DMS 273 (cell line): ENCODE measurements around the gene FARSA.

Experiments
- DNase-seq: peaks from one replicate; lab custom pipeline; 2025; ENCODE audit not compliant: unreplicated experiment; lab: John Stamatoyannopoulos, UW

Gene FARSA

GRCh38 chr19:12954612-12954962, 21.1 kb upstream of the FARSA start:
- no peak for DNase-seq

GRCh38 chr19:12953799-12954611, 20.5 kb upstream of the FARSA start:
- peak; percentile 92 for DNase-seq

GRCh38 chr19:12953138-12953798, 19.8 kb upstream of the FARSA start:
- DNase-seq = peak; percentile 97

DNA sequence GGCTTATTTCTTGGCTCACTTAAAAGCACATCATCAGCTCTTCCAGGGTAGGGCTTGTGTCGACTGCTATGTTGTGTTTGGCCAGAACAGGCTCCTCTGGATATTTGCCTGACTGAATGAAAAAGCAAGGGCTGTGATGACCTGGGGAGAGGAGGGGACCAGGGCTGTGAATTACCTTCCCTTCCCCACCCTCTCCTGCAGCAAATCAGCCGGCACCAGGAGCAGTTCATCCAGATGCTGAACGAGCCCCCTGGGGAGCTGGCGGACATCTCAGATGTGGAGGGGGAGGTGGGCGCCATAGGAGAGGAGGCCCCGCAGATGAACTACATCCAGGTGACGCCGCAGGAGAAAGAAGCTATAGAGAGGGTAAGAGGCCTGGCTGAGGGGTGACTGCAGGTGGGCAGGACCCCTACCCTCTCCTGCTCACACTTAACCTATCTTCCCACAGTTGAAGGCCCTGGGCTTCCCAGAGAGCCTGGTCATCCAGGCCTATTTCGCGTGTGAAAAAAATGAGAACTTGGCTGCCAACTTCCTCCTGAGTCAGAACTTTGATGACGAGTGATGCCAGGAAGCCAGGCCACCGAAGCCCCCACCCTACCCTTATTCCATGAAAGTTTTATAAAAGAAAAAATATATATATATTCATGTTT, 19.1 kb upstream of the FARSA start:
- peak; percentile 91 for DNase-seq

GRCh38 chr19:12952050-12952449, 18.5 kb upstream of the FARSA start:
- peak; percentile 73 for DNase-seq

DNA sequence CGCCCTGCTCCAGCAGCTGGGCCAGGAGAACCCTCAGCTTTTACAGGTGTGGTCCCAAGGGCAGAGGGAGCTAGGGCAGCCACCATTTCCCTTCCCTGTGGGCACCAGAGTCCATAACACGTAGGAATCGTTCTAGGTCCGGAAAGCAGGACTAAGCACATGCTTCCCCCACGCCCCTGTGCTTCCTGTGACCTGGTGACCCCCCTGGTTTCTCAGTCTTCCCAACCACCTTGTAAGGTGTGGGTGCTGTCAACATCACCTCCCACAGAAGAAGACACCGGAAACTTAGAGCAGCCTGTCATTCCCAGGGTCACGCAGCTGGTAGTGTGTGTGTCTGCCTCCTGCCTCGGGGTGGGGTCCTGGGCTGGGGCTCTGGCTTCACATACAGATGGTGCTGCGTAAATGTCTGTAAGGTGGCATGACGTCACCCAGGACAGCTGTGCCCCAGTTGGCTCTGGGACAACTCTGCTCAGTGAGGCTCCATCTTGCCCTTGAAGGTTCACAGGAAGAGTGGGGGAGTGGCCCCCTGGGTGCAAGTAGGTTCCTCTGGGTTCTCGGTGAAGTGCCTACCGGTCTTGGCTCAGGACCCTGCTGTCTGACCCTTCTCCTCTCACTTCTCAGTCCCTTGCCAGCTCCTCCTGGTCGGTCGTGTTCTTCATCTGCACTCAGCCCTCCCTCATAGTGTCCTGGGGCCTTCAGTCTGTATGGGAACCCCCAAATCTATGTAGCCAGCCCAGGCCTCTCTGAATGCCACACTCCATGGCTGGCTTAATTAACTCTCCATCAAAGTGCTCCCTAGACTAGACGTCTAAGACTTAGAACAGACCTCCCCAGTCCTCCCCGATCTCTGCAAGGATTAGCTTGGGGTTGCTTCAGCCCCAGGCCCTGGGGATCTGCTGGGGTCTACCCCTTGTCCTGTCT, 16.1 kb upstream of the FARSA start:
- DNase-seq = peak; percentile 86

GRCh38 chr19:12948612-12949362, 15.3 kb upstream of the FARSA start:
- no peak for DNase-seq

DNA sequence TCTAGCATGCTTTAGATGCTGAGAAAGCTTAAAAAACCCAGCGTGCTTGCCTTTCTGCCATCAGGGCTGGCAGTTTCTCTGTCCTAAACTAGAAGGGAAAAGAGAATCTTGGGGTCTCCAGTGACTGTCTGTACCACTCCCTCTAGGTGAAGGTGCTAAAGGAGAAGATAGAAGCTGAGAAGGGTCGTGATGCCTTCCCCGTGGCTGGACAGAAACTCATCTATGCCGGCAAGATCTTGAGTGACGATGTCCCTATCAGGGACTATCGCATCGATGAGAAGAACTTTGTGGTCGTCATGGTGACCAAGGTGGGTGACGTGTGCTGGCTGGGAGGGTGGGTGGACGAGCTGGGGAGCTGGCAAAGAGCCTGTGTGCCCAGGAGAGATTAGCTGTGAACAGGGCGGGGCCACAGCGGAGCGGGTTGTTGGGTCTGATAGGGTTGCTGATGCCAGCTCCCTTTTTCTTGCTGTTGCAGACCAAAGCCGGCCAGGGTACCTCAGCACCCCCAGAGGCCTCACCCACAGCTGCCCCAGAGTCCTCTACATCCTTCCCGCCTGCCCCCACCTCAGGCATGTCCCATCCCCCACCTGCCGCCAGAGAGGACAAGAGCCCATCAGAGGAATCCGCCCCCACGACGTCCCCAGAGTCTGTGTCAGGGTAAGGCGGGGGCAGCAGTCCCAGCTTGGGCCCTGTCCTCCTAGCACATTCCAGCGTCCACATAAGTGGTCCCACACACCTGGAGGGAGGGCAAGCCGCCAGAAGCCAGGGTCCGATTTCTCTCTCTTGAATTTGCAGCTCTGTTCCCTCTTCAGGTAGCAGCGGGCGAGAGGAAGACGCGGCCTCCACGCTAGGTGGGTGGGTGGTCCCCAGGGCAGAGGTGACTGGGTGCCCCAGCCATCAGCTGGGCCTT, 14.4 kb upstream of the FARSA start:
- DNase-seq = no peak

DNA sequence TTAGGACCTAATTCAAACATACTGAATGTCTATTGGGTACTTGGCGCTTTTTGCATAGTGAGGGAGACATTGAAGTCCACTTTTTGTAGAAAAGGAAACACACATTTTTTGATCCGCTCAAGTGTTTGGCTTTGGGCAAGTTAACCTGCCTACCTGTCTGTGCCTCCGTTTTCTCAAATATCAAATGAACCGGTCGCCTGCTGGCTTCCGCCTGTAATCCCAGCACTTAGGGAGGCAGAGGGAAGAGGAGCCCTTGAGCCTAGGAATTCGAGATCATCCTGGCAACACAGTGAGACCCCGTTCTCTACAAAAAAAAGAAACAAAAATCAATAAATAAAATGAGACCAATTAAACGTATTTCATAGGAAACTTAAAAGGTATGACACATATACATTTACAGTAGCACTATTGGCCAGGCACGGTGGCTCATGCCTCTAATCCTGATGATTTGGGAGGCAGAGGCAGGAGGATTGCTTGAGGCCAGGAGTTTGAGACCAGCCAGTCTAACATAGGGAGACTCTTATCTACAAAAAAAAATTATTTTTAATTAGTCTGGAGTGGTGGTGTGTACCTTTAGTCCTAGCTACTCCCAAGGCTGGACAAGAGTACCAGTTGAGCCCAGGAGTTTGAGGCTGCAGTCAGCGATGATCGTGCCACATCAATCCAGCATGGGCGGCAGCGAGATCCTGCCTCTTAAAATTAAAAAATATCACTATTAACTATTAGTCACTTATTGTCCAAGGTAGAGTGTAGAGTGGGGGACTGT, 13.4 kb upstream of the FARSA start:
- no peak for DNase-seq

DNA sequence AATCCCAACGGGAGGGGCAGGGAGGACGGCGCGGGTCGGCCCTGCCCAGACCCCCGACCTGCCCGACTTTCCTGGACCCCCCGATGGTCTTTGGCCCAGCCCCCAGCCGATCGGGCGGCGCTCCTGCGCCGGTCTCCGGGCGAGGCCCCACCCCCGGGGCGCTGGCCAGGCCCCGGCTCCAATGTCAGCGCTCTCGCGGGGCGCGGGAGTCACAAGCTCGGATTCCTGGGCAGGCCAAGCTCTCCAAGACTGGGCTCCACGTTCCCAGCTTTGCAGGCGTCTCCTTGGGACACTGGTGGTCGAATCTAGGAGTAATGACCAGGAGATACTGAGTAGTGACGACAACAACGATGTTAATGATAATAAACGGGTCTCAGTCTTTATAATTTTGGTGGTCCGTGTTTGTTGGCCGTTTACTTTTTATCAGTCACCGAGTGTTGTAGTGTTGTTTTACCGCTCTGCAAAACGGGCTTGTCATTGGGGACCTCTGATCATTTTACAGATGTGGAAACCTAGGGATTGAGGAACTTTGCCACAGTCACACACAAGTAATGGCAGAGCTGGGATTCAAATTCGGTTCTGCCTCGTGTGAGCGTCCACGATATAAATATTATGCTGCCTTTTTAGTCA, 12.7 kb upstream of the FARSA start:
- DNase-seq = peak; percentile 93

DNA sequence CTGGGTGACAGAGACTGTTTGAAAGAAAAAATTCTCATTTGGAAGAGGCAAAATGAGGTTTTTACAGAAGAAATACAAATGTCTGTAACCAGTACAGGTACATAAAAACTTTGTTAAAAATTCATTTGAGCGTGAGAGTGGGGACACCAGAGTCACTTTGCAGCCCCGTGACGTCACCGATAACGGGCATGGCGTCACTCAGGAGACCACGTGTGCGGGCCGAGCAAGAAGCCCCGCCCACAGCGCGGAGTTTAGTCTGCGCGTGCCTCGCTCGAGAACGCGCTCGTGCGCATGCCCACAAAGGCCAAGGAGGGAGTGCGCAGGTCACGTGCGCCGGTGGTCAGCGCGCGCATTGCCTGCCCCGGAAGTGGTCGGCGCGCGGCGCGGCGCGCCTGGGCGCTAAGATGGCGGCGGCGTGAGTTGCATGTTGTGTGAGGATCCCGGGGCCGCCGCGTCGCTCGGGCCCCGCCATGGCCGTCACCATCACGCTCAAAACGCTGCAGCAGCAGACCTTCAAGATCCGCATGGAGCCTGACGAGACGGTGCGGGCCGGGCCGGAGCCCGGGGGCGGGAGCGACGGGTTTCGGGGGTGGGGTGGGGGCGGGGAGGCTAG, 12.1 kb upstream of the FARSA start, which contains the start of gene RAD23A:
RAD23A (plus strand) TSS at position 384 of the 613 bp plus-strand sequence; CDS start at position 471, 87 bp downstream.
- peak; percentile 100 for DNase-seq

DNA sequence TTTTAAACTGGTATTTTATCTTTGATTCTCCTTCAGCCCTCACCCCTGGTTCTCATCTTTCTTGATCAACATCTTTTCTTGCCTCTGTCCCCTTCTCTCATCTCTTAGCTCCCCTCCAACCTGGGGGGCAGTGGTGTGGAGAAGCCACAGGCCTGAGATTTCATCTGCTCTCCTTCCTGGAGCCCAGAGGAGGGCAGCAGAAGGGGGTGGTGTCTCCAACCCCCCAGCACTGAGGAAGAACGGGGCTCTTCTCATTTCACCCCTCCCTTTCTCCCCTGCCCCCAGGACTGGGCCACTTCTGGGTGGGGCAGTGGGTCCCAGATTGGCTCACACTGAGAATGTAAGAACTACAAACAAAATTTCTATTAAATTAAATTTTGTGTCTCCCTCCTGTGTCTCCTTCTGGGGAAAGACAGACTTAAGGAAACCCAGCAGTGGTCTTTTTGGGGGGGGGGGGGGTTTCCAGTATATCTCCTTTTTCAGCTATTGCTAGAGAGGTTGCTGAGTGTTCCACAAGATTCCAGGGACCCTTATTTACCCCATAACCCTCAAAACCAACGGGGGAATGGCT, 10.7 kb upstream of the FARSA start:
- no peak for DNase-seq

DNA sequence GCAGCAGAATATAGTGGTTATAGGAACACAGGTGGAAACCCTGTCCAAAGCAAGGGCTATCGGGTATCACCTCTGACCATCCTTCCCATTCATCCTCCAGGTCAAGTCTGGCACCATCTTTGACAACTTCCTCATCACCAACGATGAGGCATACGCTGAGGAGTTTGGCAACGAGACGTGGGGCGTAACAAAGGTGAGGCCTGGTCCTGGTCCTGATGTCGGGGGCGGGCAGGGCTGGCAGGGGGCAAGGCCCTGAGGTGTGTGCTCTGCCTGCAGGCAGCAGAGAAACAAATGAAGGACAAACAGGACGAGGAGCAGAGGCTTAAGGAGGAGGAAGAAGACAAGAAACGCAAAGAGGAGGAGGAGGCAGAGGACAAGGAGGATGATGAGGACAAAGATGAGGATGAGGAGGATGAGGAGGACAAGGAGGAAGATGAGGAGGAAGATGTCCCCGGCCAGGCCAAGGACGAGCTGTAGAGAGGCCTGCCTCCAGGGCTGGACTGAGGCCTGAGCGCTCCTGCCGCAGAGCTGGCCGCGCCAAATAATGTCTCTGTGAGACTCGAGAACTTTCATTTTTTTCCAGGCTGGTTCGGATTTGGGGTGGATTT, 10.0 kb upstream of the FARSA start:
- no peak for DNase-seq

DNA sequence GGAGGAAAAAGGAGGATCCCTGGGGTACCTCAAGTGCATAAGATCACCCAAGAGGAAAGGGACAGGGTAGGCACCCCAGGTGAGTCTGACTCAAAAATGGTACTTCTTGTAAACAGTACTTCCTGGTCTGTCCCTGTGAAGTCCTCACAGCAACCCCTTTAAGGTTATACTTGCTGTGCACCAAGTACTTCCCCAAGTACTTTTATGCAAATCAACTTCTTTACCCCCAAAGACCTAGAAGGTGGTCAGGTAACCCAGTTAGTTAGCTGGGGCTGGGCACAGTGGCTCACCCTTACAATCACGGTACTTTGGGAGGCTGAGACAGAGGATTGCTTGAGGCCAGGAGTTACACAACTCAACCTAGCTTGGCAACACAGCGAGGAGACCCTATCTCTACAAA, 7.4 kb upstream of the FARSA start:
- DNase-seq = no peak

DNA sequence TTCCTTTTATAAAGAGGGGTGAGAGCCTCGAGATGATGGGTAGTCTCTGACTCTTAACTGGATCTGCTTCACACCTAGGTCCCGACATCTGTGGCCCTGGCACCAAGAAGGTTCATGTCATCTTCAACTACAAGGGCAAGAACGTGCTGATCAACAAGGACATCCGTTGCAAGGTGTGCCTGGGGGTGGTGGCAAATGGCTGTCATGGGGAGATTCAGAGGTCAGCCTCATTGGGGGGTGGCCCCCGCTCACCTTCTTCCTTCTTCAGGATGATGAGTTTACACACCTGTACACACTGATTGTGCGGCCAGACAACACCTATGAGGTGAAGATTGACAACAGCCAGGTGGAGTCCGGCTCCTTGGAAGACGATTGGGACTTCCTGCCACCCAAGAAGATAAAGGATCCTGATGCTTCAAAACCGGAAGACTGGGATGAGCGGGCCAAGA, 6.5 kb upstream of the FARSA start:
- DNase-seq = no peak

DNA sequence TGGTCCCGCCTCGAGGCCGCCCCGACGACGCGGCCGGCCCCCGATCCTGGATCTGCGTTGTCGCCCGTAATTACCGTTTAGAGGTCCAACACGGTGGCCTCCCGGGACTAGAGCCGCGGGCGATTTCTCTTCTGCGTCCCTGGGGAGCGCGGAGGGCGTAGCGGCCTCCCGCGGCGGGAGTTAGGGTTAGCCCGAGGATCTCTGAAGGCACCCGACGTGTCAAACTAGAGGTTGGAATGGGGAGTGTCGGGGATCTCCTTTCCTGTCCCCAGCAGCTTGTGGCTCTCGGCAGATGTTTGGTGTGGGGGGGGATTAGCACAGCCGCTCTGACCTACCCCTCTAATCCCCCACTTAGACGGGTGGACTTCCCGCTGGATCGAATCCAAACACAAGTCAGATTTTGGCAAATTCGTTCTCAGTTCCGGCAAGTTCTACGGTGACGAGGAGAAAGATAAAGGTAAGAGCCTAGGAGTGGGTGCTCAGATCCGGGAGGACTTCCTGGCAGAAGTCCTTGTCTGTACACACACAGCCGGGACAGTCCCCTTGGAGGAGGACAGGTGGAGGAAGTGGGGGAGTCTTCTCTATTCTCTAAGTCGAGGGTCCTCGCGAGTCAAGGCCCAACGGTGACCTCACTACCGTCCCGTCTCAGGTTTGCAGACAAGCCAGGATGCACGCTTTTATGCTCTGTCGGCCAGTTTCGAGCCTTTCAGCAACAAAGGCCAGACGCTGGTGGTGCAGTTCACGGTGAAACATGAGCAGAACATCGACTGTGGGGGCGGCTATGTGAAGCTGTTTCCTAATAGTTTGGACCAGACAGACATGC, 5.5 kb upstream of the FARSA start:
- DNase-seq = peak; percentile 65
